GM23338 (cell line): ENCODE data around the gene NDE1. TPM values are rescaled to one million over a fixed set of nuclear protein-coding genes. Genes with fewer than 3 reads are reported as not detected.

Source experiments
- ATAC-seq: fragments of 200-7000 bp; cut with Tn5 transposase; 3 replicates; pipeline ENCODE4 v1.9.1; 2020
- DNase-seq: peaks from one replicate; pipeline ENCODE4 v3.0.0-alpha.2; 2015; ENCODE audit warnings: low spot score
- H2AFZ ChIP-seq: fragments of 200-600 bp; sonication (generic); 2 replicates; pipeline ENCODE4 v1.8.0; 2016; ENCODE audit warnings: antibody characterized with exemption, mild to moderate bottlenecking, moderate library complexity
- H3F3A ChIP-seq: fragments of 200-600 bp; sonication (generic); replicated peaks from 2 replicates; pipeline ENCODE4 v1.8.0; 2017; ENCODE audit warnings: antibody characterized with exemption, mixed run types, low read depth
- H3K27ac ChIP-seq: fragments of 200-600 bp; sonication (generic); 2 replicates; pipeline ENCODE4 v1.6.1; 2016; ENCODE audit warnings: low read depth
- H3K27me3 ChIP-seq: fragments of 200-600 bp; sonication (generic); 2 replicates; pipeline ENCODE4 v1.8.0; 2016; ENCODE audit warnings: mild to moderate bottlenecking, mixed run types, moderate library complexity; ENCODE audit not compliant: insufficient read depth
- H3K36me3 ChIP-seq: fragments of 200-600 bp; sonication (generic); 2 replicates; pipeline ENCODE4 v1.8.0; 2016; ENCODE audit warnings: mild to moderate bottlenecking; ENCODE audit not compliant: insufficient read depth
- H3K4me1 ChIP-seq: fragments of 200-600 bp; sonication (generic); 2 replicates; pipeline ENCODE4 v1.8.0; 2016; ENCODE audit warnings: mild to moderate bottlenecking, moderate library complexity; ENCODE audit not compliant: insufficient read depth
- H3K4me2 ChIP-seq: fragments of 200-600 bp; sonication (generic); 2 replicates; pipeline ENCODE4 v1.7.1; 2017; ENCODE audit warnings: mixed run types
- H3K4me3 ChIP-seq: fragments of 200-600 bp; sonication (generic); 2 replicates; pipeline ENCODE4 v1.6.1; 2016; ENCODE audit warnings: mixed run types
- H3K79me2 ChIP-seq: fragments of 200-600 bp; sonication (generic); replicated peaks from 2 replicates; pipeline ENCODE4 v1.8.0; 2017; ENCODE audit warnings: mild to moderate bottlenecking; ENCODE audit not compliant: insufficient read depth
- H3K9me2 ChIP-seq: fragments of 200-600 bp; sonication (generic); 2 replicates; pipeline ENCODE4 v1.8.0; 2017; ENCODE audit not compliant: insufficient read depth
- H4K20me1 ChIP-seq: fragments of 200-600 bp; sonication (generic); replicated peaks from 2 replicates; pipeline ENCODE4 v1.8.0; 2017; ENCODE audit warnings: mild to moderate bottlenecking; ENCODE audit not compliant: insufficient read depth
- H3K27ac Mint-ChIP-seq: 2 replicates; pipeline ENCODE4 v1.8.0; 2020; ENCODE audit warnings: inconsistent platforms, mild to moderate bottlenecking, moderate library complexity, mixed read lengths
- H3K27me3 Mint-ChIP-seq: 3 replicates; pipeline ENCODE4 v1.8.0; 2022; ENCODE audit warnings: low read depth, mild to moderate bottlenecking, moderate library complexity, mixed read lengths, inconsistent platforms; ENCODE audit not compliant: insufficient read depth, poor library complexity
- H3K36me3 Mint-ChIP-seq: 3 replicates; pipeline ENCODE4 v1.8.0; 2021; ENCODE audit warnings: low read depth, mild to moderate bottlenecking, inconsistent platforms, moderate library complexity, mixed read lengths
- H3K4me1 Mint-ChIP-seq: 3 replicates; pipeline ENCODE4 v1.8.0; 2020; ENCODE audit warnings: mild to moderate bottlenecking, inconsistent platforms, mixed read lengths
- H3K4me3 Mint-ChIP-seq: 3 replicates; pipeline ENCODE4 v1.8.0; 2021; ENCODE audit warnings: moderate library complexity, mild to moderate bottlenecking, inconsistent platforms, mixed read lengths
- H3K9me3 Mint-ChIP-seq: 3 replicates; pipeline ENCODE4 v1.8.0; 2020; ENCODE audit warnings: moderate library complexity, mild to moderate bottlenecking, inconsistent platforms, mixed read lengths
- CREB1 ChIP-seq: fragments of 250-450 bp; sonication (Bioruptor Pico); IDR thresholded peaks from 2 replicates; pipeline ENCODE4 v1.5.0; 2020; ENCODE audit warnings: low read depth, mild to moderate bottlenecking, moderate library complexity
- ETS1 ChIP-seq: IDR thresholded peaks from 2 replicates; pipeline ENCODE4 v1.6.1; 2016; ENCODE audit warnings: antibody characterized with exemption
- EZH2 ChIP-seq: fragments of 200-600 bp; sonication (generic); IDR thresholded peaks from one replicate; pipeline ENCODE4 v1.8.0; 2017; ENCODE audit warnings: antibody characterized with exemption, mild to moderate bottlenecking, low read depth; ENCODE audit not compliant: unreplicated experiment
- EZH2phosphoT487 ChIP-seq: fragments of 200-600 bp; sonication (generic); IDR thresholded peaks from one replicate; pipeline ENCODE4 v1.8.1; 2018; ENCODE audit warnings: antibody characterized with exemption; ENCODE audit not compliant: unreplicated experiment
- JUNB ChIP-seq: IDR thresholded peaks from one replicate; pipeline ENCODE4 v1.6.1; 2016; ENCODE audit warnings: antibody characterized with exemption; ENCODE audit not compliant: unreplicated experiment
- NANOG ChIP-seq: IDR thresholded peaks from 2 replicates; pipeline ENCODE4 v1.6.1; 2016; ENCODE audit warnings: antibody characterized with exemption, borderline replicate concordance
- POLR2AphosphoS5 ChIP-seq: IDR thresholded peaks from 2 replicates; pipeline ENCODE4 v1.6.1; 2016; ENCODE audit warnings: antibody characterized with exemption, low read depth
- REST ChIP-seq: IDR thresholded peaks from one replicate; pipeline ENCODE4 v1.6.1; 2018; ENCODE audit warnings: antibody characterized with exemption; ENCODE audit not compliant: unreplicated experiment
- STAT1 ChIP-seq: IDR thresholded peaks from one replicate; pipeline ENCODE4 v1.6.1; 2016; ENCODE audit warnings: antibody characterized with exemption; ENCODE audit not compliant: unreplicated experiment
- ZNF114 ChIP-seq: fragments of 250-450 bp; sonication (Bioruptor Pico); IDR thresholded peaks from 2 replicates; pipeline ENCODE4 v1.5.0; 2020; ENCODE audit warnings: mild to moderate bottlenecking, moderate library complexity
- ZNF331 ChIP-seq: fragments of 250-450 bp; sonication (Bioruptor Pico); IDR thresholded peaks from 2 replicates; pipeline ENCODE4 v1.5.0; 2020; ENCODE audit warnings: low read depth, mild to moderate bottlenecking, moderate library complexity
- ZNF462 ChIP-seq: fragments of 250-450 bp; sonication (Bioruptor Pico); IDR thresholded peaks from 2 replicates; pipeline ENCODE4 v1.5.0; 2020; ENCODE audit warnings: mild to moderate bottlenecking, moderate library complexity
- polyA plus RNA-seq: library from polyadenylated mRNA; unstranded; fragments of >200 nt; fragmentation: Nextera tagmentation; extraction: Ambion mirVana; gene quantifications from 2 replicates; pipeline ENCODE4 v1.2.1, GENCODE V29; 2016
- total RNA-seq: library from RNA; depleted of rRNA; stranded (reverse); fragments of >200 nt; shearing (Covaris generic); gene quantifications from 2 replicates; pipeline ENCODE4 v1.2.3, GENCODE V29; 2014
- TF ChIP-seq, protein P1 (sequence below), 2 experiments: fragments of 200-600 bp in 1 of 2; sonication (generic) in 1 of 2; conservative IDR thresholded peaks; 2 replicates each; pipeline versions ENCODE4 v1.5.1 to v1.6.1; 2016 to 2017; ENCODE audit warnings: antibody characterized with exemption in 2 of 2, low read depth in 2 of 2, mild to moderate bottlenecking in 2 of 2, moderate library complexity in 1 of 2

Gene NDE1
- total and polyA plus RNA-seq, 2 experiments from 2014 or later, result 13.0 to 22.9 TPM

DNA sequence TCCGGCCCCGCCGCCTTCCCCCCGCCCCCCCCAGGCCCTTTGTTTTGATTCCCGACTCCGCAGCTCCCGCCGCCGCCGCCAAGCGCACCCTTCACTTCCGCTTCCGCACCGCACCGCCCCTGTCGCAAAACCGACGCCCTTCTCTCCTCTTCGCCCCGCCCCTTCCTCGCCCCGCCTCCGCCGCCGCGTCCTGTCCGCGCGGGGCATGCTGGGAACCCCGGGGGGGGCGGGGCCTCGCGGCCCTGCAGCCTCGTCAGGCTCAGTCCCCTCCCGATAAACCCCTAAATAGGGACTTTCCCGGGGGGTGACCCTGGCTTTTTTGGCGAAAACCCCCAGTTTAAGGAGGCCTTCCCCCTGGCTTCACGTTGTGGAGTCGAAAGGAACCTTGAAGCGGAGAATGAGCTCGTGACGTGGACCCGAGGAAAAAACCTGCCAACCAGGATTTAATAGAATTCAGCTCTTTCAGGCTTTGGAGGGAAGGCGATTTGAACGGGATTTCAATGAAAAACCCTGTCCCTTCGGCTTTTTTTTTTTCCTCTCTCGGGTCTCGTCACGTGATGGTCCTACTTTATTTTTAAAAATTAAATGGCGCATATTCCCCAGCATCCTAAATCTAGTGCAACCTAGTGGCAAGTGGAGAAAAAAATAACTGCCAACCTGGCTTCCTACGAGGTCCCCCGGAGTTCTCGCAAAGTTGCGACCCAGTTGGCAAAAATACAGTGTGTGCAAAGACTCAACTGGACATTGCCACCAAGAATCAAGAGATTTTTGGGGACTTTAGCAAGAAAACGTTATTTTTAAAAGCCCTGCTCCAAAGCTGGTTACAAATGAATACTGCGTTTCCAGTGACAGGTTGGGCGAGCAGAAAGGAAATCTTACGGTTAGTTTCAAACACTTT lies 6.7 kb upstream of the NDE1 start, which contains the start of gene MARF1:
TSS of gene MARF1 (minus strand) at position 107 of the 898 bp plus-strand sequence. CDS start 3,921 bp downstream, outside the sequence.
- Histone ChIP-seq H3K36me3 (peaks cover 10% of the 10 kb centered on the region), H3K27ac (peak within 1 kb of the TSS; percentile 91), H3K4me1 (peaks cover 7% of the 10 kb centered on the region; the same call in 1 of the 2 replicates), H3K4me3 (peak within 1 kb of the TSS; percentile 84), H3K79me2 (peaks cover 28% of the 10 kb centered on the region), H4K20me1 (no peaks in the 10 kb centered on the region), H3F3A (0 out of 2 replicates have a peak, but pooled peaks cover 3% of the 10 kb centered on the region), H2AFZ (peak within 1 kb of the TSS; percentile 83), H3K4me2 (peak within 1 kb of the TSS; percentile 97), H3K9me2 (no peaks in the 10 kb centered on the region), H3K27me3 (no peaks in the 10 kb centered on the region)
- peak; percentile 99 for DNase-seq
- Mint-ChIP-seq H3K4me3 (peak within 1 kb of the TSS; percentile 89), H3K27ac (peak within 1 kb of the TSS; percentile 97), H3K36me3 (peaks cover 12% of the 10 kb centered on the region), H3K27me3 (no peaks in the 10 kb centered on the region), H3K4me1 (peaks cover 10% of the 10 kb centered on the region), H3K9me3 (no peaks in the 10 kb centered on the region)
- no peak for TF ChIP-seq ZNF331 (CRISPR knock-in tag)
- TF ChIP-seq NANOG, result no peak
- no peak for TF ChIP-seq REST
- no peak for TF ChIP-seq ZNF462
- TF ChIP-seq CREB1 (CRISPR knock-in tag), result peak; percentile 64
- TF ChIP-seq POLR2AphosphoS5, result peak; percentile 88
- TF ChIP-seq EZH2phosphoT487, result no peak
- no peak for TF ChIP-seq STAT1
- TF ChIP-seq ZNF114 (CRISPR knock-in tag), result no peak
- TF ChIP-seq ETS1, result peak; percentile 48; the same call in 1 of the 2 replicates
- TF ChIP-seq EZH2, result no peak
- no peak for TF ChIP-seq JUNB
- TF ChIP-seq, protein P1, sequence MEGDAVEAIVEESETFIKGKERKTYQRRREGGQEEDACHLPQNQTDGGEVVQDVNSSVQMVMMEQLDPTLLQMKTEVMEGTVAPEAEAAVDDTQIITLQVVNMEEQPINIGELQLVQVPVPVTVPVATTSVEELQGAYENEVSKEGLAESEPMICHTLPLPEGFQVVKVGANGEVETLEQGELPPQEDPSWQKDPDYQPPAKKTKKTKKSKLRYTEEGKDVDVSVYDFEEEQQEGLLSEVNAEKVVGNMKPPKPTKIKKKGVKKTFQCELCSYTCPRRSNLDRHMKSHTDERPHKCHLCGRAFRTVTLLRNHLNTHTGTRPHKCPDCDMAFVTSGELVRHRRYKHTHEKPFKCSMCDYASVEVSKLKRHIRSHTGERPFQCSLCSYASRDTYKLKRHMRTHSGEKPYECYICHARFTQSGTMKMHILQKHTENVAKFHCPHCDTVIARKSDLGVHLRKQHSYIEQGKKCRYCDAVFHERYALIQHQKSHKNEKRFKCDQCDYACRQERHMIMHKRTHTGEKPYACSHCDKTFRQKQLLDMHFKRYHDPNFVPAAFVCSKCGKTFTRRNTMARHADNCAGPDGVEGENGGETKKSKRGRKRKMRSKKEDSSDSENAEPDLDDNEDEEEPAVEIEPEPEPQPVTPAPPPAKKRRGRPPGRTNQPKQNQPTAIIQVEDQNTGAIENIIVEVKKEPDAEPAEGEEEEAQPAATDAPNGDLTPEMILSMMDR (conservative IDR thresholded peaks at IDR 0.05; ENCODE audit: low read depth in 2 of 2), result peak; percentile 28 to 42; a peak in 3 of 4 replicates
- ATAC-seq, result peak; percentile 68
